Measurements from ENCODE around the gene COL5A1.
"Not testable (repeated sequence)": the region's sequence is repeated elsewhere in the genome, so short reads cannot be mapped to it uniquely, and the experiment has no call there.

Gene COL5A1

DNA sequence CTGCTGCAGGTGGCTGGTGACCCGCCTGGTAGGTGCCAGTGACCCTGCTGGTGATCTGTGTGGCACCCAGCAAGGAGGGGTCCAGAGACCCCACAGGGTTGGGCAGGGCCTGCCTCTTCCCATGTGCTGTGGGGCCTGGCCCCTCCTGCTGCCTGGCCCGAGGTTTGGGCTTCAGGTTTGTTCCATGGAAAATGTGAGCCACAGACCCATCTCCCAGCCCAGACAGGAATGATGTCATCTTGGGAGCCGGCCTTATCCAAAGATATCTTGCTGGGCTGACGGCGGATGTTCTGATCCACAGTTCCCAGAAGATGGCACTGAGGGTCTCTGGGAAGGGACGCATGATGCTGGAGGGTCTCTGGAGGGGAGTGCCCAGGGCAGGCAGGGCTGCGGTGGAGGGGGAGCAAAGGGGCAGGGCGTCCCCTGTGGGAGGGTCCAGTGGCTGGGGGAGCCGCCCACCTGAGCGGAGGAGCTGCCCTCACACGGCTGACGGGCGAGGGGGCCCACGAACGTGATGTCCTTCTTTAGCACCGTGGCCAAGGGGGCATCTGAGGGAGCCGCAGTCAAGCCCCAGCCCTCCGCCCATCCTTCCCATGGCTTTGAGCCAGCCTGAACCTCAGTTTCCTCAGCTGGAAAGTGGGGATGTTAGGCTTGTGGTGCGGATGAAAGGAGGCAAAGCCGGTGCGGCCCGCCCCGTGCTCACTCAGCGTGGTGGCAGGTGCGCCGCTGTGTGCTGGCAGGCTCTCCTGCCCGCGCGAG lies 68.1 kb downstream of the COL5A1 start:
- DNase-seq, result no peak
- intact Hi-C loops (cut with DNase I), result no loop called here

- intact Hi-C loops (cut with DNase I), result no loop called here
Observed at GRCh38 chr9:134710271-134710540, 68.6 kb downstream of the COL5A1 start.

GRCh38 chr9:134710901-134711300 lies 69.3 kb downstream of the COL5A1 start:
- intact Hi-C loops (cut with DNase I), result no loop called here
- no peak for DNase-seq

More at GRCh38 chr9:134710271-134710540, 68.6 kb downstream of the COL5A1 start:
- no peak for DNase-seq

- no peak for DNase-seq
- intact Hi-C loops (cut with DNase I), result no loop called here
Observed at GRCh38 chr9:134712243-134712642, 70.6 kb downstream of the COL5A1 start.

DNA sequence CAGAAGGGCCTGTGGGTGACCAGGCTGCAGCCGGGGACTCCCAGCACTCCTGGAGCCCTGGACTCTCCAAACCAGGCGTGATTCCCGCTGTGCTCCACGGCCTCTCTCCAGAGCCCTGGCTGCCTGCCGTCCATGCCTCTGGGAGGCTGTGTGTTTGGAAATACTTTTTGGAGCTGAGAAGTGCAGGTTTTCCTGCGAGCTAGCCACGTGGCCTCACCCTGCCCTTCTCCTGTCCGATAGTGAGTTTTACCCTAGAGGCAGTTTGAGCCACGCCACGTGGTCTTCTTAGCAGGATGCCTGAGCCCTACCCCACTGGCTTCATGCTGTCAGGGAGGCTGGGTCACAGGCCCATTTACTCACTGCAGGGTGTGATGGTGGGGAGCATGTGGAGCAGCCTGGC lies 71.3 kb downstream of the COL5A1 start:
- intact Hi-C loops (cut with DNase I), result no loop called here
- no peak for DNase-seq

DNA sequence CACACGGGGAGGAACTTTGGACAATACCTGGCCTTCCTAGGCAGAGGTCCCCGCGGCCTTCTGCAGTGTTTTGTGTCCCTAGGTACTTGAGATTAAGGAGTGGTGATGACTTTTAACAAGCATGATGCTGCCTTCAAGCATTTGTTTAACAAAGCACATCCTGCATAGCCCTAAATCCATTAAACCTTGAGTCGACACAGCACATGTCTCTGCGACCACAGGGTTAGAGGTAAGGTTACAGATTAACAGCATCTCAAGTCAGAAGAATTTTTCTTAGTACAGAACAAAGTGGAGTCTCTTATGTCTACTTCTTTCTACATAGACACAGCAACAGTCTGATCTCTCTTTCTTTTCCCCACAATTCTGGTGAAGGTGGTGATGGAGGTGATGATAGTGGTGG lies 73.9 kb downstream of the COL5A1 start:
- DNase-seq; intact Hi-C loops (cut with DNase I): not testable (repeated sequence)

- intact Hi-C loops (cut with DNase I), result no loop called here
- no peak for DNase-seq
Observed at GRCh38 chr9:134716067-134716466, 74.5 kb downstream of the COL5A1 start.

- no peak for DNase-seq
- intact Hi-C loops (cut with DNase I), result no loop called here
Observed at GRCh38 chr9:134717056-134717455, 75.5 kb downstream of the COL5A1 start.

DNA sequence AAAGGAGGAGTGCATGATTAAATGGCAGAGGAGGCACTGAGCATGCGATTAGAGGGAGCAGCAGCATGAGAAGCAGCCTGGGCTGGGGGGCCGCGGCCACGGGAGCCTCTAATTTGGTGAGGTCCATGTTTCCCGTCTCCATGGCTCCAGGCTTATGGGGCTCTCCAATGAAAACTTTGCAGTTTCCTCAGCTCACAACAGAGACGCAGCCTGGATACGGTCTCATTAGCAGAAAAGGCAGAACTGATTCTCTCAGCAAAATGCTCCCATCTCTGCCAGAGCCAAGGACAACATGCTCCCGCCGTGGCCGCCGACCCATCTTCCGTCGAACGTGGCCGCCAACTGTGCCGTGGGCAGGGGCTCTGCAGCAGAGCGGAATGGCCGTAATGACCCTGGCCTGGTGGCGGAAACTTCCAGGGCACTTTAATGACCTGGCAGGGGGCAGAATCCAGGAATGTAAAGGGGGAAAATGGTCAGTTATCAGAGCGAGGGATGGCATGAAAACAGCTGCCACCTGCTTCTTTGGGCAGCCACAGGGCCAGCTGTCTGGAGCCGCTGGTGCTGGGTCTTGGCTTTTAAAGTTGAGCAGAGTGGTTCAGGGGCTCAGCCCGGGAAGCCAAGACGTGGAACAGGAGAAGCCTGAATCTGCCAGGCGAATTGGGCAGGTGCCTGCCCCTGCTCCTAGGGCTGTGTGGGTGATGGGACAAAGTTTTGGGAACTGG lies 76.5 kb downstream of the COL5A1 start:
- DNase-seq, result peak in 1 of 42 donors; percentile 3
- intact Hi-C loops (cut with DNase I), result no loop called here

DNA sequence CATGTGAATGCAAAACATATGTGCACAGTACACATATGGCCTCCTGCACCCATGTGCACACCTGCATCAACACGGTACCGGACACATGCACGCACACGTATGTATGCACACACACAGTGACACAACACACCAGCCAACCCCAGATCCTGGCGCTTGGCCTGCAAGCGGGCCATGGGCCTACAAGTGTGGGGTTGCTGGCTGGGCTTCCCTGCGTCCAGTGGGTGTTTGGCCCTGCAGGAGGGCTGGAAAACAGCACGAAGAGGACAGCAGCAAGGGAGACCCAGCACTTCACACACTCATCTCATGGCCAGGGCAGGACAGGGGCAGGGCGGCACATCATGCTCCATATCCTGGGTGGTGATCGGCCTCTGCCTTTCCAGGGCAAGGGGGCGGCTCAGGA lies 77.7 kb downstream of the COL5A1 start:
- intact Hi-C loops (cut with DNase I), result no loop called here
- DNase-seq, result no peak

GRCh38 chr9:134720136-134720753 lies 78.6 kb downstream of the COL5A1 start:
- intact Hi-C loops (cut with DNase I), result no loop called here
- DNase-seq, result no peak

DNA sequence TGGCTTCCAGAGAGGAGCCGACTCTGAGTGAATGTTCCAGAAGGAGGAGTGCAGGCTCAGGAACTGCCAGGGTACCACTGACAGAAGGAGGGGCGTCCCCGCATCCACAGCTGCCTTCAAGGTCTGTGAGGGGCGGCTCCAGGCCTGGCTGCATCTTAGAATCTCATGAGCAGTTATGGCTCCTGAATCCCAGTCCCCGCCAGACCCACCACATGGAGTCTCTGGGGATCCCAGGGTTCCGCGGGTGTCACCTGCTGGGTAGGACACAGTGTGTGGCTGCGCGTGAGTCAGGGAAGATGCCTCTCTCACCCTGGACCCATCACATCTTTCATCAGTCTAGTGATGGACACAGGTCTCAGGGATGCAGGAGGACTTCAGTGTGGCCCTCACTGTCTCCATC lies 79.2 kb downstream of the COL5A1 start:
- intact Hi-C loops (cut with DNase I), result no loop called here
- no peak for DNase-seq

DNA sequence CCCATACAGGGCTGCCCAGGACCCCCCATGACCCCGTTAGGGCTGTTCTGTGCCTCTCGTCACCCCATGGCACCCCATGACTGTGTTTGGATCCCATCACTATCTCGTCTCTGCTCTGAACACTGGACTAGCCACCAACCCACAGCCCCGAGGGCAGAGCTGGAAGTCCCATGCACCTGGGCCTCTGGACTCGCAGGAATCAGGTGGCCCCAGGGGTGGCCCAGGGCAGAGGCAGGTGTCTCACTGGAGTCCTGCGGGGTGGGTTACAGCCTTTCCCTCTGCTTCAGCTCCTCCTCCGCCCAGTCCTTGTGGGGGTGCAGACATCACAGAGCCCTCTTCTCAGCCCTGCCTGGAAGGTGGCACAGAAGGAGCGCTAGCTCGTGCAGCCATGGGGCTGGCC lies 79.7 kb downstream of the COL5A1 start:
- no peak for DNase-seq
- intact Hi-C loops (cut with DNase I), result no loop called here

GRCh38 chr9:134722120-134722701 lies 80.6 kb downstream of the COL5A1 start:
- intact Hi-C loops (cut with DNase I), result no loop called here

GRCh38 chr9:134723037-134723436 lies 81.4 kb downstream of the COL5A1 start:
- DNase-seq, result no peak
- intact Hi-C loops (cut with DNase I), result no loop called here

More at GRCh38 chr9:134722120-134722701, 80.6 kb downstream of the COL5A1 start:
- DNase-seq, result no peak

DNA sequence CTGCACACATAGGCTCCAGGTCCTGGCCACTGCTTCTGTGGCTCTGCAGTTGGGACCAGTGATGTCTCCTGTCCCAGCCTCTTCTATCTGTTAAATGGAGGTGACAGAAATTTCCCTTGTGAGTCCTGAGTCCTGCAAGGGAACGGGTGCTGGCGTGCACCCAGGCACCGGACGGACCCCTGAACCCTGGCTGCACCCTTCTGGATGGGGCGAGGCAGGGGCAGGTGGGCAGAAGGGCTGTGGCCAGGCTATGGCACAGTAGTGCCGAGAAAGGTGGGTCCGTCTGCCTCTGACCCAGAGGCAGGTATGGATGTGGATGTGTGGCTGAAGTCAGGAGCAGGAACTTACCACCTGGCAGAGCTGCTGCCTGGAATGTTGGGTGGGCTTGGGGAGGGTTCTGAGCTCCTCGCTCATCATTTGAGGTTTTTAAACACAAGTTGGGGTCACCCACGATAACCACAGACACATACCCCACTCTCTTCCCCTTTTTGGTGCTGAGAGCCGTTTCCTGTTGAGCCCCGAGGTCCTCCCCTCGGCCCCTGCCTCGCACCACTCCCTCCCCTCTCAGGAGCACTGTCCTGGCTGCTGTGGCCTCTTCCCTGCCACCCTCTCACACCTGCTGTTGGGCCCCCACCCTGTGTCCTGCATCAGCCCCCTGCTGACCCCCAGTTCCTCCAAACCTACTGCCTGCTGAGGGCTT lies 82.0 kb downstream of the COL5A1 start:
- intact Hi-C loops (cut with DNase I), result no loop called here
- DNase-seq, result no peak

- intact Hi-C loops (cut with DNase I), result no loop called here
- DNase-seq, result no peak
Observed at GRCh38 chr9:134724202-134724911, 82.8 kb downstream of the COL5A1 start.

GRCh38 chr9:134724912-134725604 lies 83.5 kb downstream of the COL5A1 start:
- intact Hi-C loops (cut with DNase I), result no loop called here

More at GRCh38 chr9:134724912-134725604, 83.5 kb downstream of the COL5A1 start:
- DNase-seq, result no peak
